Skin of body (tissue), 3 donors: ENCODE results near the gene TLL1. TPM values are rescaled to one million over a fixed set of nuclear protein-coding genes. Genes with fewer than 3 reads are reported as not detected.

Experiments
- DNase-seq: peaks from one replicate; lab custom pipeline; 2025; lab: John Stamatoyannopoulos, UW
- small RNA-seq: library from RNA; depleted of rRNA; stranded (forward); fragments of <200 nt; gene quantifications from one replicate; pipeline ENCODE3, GENCODE V24; 2014; ENCODE audit warnings: low replicate concordance
- total RNA-seq: library from RNA; depleted of rRNA; stranded (reverse); fragments of >200 nt; gene quantifications from one replicate; pipeline ENCODE4 v1.2.3, GENCODE V29; 2014

The TLL1 gene
- total RNA-seq, 1 donor from 2014 or later = 5.8 TPM

GRCh38 chr4:166146806-166147540 is 273.9 kb downstream of the TLL1 start:
- no peak for DNase-seq

Small RNA genes within 50 kb of the gene (small RNA-seq; reads per million reads assigned to genes)
- not detected for gene RNA5SP170
